Measurements from ENCODE around the gene SRC.

The SRC gene

DNA sequence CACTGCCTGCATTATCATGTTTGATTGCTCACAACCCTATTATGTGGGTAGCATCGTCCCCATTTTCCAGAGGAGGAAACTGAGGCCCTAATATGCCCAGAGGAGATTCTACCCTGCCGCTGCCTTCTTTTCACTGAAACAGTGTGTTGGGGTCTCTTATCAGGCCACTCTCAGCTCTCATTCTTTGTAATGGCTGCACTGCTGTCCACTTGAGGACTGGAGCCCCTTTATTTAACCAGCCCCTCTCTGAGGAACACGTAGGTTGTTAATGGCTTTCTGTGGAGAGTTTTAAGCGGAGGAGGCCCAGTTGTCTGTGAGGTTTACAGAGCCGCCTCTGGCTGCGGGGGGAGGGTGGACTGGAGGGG is 32.5 kb downstream of the SRC start:
- TF ChIP-seq, protein P1, sequence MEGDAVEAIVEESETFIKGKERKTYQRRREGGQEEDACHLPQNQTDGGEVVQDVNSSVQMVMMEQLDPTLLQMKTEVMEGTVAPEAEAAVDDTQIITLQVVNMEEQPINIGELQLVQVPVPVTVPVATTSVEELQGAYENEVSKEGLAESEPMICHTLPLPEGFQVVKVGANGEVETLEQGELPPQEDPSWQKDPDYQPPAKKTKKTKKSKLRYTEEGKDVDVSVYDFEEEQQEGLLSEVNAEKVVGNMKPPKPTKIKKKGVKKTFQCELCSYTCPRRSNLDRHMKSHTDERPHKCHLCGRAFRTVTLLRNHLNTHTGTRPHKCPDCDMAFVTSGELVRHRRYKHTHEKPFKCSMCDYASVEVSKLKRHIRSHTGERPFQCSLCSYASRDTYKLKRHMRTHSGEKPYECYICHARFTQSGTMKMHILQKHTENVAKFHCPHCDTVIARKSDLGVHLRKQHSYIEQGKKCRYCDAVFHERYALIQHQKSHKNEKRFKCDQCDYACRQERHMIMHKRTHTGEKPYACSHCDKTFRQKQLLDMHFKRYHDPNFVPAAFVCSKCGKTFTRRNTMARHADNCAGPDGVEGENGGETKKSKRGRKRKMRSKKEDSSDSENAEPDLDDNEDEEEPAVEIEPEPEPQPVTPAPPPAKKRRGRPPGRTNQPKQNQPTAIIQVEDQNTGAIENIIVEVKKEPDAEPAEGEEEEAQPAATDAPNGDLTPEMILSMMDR (IDR thresholded peaks at IDR 0.05): no peak

DNA sequence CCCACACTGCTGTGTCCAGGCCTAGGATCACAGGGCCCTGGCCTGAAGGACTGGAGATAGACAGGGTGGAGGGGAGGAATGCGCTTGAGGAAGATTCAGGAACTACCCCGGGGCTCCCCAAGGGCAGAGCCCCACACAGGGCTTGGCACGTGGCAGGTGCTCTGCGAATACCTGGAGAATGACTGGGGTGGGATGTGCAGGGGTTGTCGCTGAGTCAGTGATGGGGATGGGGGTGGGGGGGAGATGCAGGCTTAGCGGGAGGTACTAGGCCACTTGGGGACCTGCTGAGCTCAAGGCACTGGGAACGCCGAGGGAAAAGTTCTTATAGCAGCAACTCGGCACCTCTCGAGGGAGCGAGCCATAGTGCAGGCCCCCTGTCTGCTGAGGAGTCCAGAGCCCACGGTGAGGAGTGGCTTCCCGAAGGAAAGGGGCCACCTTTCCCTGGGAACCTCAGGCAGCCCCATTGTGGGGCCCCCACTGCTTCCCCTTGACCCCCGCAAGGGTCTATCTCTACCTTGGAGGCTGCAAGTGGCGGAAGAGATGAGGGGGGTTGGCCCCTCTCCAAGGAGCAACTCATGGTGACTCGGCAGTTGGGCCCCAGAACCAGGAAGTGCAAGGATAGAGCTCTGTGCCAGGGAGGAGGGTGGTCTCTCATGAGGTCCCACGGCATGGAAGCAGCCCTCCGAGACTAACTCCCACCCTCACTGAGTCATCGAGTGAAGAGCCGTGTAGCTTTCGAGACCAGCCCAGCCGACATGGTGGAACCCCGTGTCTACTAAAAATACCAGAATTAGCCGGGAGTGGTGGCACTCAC is 33.1 kb downstream of the SRC start:
- TF ChIP-seq, protein P1 (IDR thresholded peaks at IDR 0.05): no peak

DNA sequence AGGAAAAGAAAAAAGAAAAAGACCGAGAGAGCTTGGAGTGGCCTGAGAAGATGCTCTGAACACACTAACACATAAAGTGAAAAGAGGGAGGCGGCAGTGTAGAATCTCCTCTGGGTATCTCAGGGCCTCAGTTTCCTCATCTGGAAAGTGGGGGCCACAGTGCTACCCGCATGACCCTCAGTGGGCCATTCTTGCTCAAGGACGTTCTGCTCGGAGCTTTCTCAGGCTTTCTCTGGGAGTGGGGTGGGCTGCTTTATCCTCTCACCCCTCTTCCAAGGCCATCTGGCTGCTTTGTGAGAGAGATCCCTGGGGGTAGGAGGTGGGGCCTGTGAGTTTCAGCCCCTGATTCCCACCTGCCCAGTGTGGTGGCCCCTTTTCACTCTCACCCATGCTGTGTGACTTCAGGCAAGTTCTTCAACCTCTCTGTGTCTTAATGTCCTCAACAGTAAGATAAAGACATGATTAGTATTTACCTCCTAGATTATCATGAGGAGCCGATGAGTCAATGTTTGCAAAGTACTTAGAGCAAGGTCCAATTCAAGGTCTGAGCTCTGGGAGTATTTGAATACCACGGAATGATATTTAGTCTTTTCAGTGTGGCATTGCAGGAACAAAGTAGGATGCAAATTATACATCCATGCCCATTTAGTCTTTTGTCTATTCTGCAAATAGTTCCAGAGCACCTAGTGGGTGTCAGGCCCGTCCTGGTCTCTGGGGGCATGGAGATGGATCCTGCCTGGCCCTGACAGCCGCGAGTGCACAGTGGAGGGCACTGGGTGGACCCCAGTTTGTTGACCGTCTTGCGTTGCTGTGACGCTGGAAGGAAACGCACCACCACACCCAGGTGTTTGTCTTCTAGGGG is 34.3 kb downstream of the SRC start:
- TF ChIP-seq, protein P1 (IDR thresholded peaks at IDR 0.05): no peak

DNA sequence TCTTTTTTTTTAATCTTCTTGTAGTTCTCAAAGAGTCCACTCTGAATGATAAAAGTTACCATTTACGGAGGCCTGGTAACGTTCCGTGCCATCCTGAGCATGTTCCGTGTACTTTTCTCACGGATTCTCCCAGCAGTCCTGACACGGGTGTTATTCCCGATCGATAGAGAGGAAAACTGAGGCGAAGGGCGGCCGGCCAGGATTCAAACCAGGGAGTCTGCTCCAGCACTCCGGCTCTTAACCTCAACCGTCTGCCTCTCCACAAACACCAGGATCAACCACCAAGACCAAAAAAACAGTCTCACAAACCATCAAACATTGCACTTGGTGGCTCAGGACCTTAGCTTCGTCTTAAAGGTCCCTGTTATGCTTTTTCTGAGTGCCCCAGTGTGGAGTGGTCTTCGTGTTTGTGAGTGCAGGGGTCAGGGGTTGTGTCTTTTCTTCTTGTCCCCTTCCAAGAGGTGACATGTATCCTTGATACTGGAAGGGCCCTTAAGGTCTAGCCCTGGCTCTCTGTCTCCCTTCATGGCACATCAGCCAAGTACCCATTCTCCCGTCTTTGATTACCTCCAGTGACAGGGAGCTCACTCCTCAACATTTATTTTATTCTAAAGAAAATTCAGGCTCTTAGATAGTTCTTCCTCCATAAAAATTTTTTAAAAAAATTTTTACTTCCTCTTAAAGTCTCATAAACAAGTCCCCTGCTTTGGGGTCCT is 35.1 kb downstream of the SRC start:
- TF ChIP-seq, protein P1 (IDR thresholded peaks at IDR 0.05): no peak

DNA sequence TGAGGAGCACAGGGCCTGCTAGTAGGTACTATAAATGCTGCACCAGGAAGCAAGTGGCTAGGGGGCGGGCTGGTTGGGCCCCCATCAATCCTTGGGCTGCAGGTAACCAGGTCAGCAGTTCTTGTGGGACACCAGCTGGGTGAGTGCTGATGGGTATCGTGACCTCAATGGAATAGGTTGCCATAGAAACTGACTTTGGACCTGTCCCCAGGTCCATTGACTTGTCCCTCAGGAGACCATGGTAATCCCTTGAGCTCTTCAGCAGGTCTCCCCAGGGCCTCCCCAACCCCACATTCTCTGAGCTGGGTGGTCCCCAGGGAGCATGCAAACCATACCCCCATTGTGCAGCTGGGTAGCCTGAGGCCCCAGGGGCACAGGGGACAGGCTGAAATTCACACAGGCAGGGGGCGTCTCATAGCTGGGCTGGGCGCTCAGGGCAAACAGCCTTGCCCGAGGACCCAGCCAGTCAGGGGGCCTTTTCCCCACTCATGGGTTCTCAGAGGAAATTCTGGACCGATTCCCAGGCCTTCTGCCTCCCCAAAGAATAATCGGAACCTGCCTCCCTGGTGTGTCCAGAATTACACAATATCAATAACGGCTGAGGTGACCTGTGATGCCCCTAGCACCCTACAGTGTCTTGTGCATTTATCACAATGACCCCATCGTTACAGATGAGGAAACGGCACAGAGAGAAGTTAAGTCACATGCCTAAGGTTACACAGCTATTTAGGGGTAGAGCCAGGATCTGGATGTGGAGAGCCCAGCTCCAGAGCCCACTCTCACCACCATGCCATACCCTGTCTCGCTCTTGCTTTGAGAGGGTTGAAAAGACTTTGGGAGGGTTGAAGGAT is 35.9 kb downstream of the SRC start:
- TF ChIP-seq, protein P1 (IDR thresholded peaks at IDR 0.05): no peak

DNA sequence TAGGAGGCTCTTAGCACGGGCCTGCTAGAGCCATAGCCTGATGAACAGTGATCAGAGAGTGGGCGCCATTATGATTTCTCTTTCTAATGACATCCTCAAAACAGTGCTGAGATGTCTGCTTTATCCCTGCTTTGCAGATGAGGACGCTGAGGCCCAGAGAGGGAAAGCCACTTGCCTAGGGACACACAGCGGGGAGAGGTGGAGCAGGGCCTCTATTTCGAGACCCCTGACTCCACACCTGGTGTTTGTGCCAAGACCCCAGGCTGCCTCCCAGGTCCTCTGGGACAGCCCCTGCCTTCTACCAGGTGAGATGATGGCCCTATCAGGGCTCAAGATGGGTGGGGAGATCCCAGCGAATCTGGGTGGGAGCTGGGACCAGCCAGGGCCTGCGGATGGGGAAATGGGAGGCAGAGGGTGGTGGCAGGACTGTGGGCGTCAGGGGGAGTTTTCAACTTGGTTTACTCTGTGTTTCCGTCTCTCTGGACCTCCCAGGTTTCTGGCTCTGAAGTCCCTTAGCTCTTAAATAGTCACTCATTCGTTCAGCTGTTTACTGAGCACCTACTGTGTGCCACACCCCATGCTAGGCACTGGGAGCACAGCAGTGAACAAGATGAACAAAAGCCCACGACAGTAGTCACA is 36.7 kb downstream of the SRC start:
- TF ChIP-seq, protein P1 (IDR thresholded peaks at IDR 0.05): no peak

Data from LNCAP (cell line).